ENCODE measurements around the gene CASZ1.

CASZ1 gene

GRCh38 chr1:10796029-10796944 lies at the start of gene CASZ1:
Gene CASZ1 (minus strand): TSS chr1:10796646. CDS start chr1:10693889, 102,757 bp downstream.
- no peak for DNase-seq (ENCODE audit: low read depth)

GRCh38 chr1:10843697-10844096 lies 47.3 kb upstream of the CASZ1 start:
- DNase-seq (ENCODE audit: low read depth): no peak

- no peak for DNase-seq (ENCODE audit: low read depth)
These were observed 44.7 kb upstream of the CASZ1 start for GRCh38 chr1:10841118-10841517.

- no peak for DNase-seq (ENCODE audit: low read depth)
These were observed 42.8 kb upstream of the CASZ1 start for GRCh38 chr1:10839188-10839770.

- no peak for DNase-seq (ENCODE audit: low read depth)
These were observed 42.1 kb upstream of the CASZ1 start for GRCh38 chr1:10838541-10838940.

GRCh38 chr1:10836726-10837125 lies 40.3 kb upstream of the CASZ1 start:
- DNase-seq (ENCODE audit: low read depth): no peak

GRCh38 chr1:10835822-10836421 lies 39.5 kb upstream of the CASZ1 start:
- no peak for DNase-seq (ENCODE audit: low read depth)

GRCh38 chr1:10835421-10835820 lies 39.0 kb upstream of the CASZ1 start:
- DNase-seq (ENCODE audit: low read depth): no peak

GRCh38 chr1:10834770-10835412 lies 38.4 kb upstream of the CASZ1 start:
- no peak for DNase-seq (ENCODE audit: low read depth)

- no peak for DNase-seq (ENCODE audit: low read depth)
These were observed 37.4 kb upstream of the CASZ1 start for GRCh38 chr1:10833630-10834557.

- no peak for DNase-seq (ENCODE audit: low read depth)
These were observed 36.3 kb upstream of the CASZ1 start for GRCh38 chr1:10832703-10833102.

GRCh38 chr1:10830961-10831668 lies 34.7 kb upstream of the CASZ1 start:
- DNase-seq (ENCODE audit: low read depth): no peak

GRCh38 chr1:10829965-10830515 lies 33.6 kb upstream of the CASZ1 start:
- DNase-seq (ENCODE audit: low read depth): no peak

GRCh38 chr1:10829067-10829818 lies 32.8 kb upstream of the CASZ1 start:
- no peak for DNase-seq (ENCODE audit: low read depth)

GRCh38 chr1:10827377-10828333 lies 31.2 kb upstream of the CASZ1 start:
- DNase-seq (ENCODE audit: low read depth): no peak

- no peak for DNase-seq (ENCODE audit: low read depth)
These were observed 29.1 kb upstream of the CASZ1 start for GRCh38 chr1:10825592-10825991.

GRCh38 chr1:10824821-10825540 lies 28.5 kb upstream of the CASZ1 start:
- DNase-seq (ENCODE audit: low read depth): no peak

GRCh38 chr1:10823000-10823401 lies 26.6 kb upstream of the CASZ1 start:
- no peak for DNase-seq (ENCODE audit: low read depth)

All from stimulated activated CD8-positive, alpha-beta memory T cell treated with anti-CD3 and anti-CD28 coated beads, Interleukin-12 subunit alpha, Interleukin-12 subunit beta, amount 100 ng/mL, for 4 hours (primary cell).